ENCODE measurements around the gene DNAH11.

Gene DNAH11

DNA sequence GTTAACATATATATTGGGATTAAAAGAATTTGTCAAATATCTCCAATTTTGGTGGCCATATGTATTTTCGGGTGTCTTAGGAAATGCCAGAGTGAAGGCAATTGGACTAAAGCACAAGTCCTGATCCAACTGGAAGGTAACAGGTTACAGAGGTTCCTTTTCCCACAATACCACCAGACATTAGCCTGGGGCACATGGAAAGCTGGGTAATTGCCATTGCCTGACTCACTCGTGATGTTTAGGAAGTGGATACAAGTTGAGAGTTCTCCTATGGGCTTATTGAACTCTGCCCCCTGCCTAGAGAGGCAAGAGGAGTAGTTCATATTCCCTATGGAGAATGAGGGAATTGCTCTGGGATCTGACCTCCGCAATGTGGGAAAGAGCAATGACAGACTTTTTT, 5.7 kb downstream of the DNAH11 start:
- no peak for DNase-seq (ENCODE audit: low read depth)

DNA sequence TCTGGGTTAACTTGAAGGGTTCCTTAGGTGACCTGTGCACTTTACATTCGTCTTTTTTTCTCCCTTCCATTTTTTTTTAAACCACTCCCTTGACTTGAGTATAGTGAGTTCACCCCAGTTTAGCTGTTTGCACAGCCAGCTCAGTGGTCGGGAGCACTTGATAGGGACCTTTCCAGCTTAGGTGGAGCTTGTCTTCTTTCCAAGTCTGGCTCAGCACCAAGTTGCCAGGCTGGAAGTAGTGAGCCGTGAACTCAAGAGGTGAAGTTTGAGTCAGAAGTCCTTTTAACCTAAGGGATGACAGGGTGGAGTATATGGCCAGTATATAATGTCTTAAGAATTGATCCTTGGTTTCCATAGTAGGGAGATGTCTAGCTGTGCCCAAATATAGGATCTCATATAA, 7.2 kb downstream of the DNAH11 start:
- no peak for DNase-seq (ENCODE audit: low read depth)

DNA sequence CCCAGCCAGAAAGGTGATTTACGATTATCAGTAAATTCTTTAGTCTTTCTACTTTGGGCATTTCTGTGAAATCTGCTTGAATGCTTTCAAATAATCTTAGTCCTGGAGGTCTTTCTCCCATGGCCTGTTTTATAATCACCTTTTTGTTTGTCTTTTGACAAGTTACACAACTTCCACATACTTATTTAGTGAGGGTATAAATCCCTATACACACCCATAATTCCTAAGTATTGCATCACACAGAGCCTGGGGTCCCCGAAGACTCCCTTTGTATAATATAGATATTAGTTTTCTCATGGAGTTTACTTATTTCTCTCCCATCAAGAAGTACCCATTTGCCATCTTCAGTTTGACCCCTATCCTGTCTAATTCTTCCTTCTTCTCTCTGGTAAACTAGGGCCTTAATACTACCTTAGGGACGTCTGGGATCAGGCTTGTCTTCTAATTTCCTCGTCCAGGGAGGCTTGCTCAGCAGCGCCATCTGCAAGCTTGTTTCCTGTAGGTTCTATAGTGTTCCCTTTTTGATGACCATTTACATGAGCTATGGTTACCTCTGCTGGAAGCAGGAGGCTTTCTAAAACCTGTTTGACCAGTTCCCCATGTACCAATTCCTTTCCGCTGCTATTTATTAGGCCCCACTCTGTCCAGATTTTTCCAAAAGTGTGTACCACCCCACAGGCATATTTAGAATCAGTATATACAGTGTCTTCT, 8.1 kb downstream of the DNAH11 start:
- DNase-seq (ENCODE audit: low read depth): no peak

DNA sequence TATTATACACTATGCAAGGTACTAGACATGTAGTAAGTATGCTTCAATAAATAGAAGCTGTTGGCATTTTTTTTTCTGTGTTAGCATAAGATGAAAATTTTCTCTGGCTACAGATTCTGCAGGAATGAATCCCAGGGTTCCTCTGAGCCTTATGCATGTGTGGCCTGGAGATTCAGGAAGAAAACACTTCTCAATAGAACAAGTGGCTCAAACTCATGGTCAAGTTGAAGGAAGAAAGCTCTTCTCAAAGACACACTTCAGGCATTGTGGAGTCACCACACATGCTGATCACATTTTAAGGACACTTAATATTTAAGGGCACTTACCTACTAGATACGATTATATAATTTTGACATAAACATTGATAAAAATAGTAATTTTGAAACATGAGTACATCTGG, 19.5 kb downstream of the DNAH11 start:
- no peak for DNase-seq (ENCODE audit: low read depth)

DNA sequence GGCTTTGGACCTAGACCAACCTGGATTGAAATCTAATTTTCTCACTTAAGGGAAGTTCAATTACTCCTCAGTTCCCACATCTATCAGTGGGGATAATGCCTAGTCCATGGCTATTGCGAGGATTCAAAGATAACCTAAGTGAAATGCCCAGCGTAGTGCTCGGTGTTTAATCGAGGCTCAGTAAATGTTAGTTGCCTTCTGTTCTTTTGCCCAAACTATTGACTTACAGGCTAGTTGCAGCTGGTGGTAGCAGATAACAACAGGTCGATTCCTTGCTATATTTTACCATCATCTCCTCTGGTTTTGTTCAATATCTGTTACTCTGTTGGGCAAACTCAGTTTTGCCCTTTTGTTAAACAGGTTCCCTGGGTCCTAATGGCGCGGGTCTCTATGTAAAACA, 22.8 kb downstream of the DNAH11 start:
- no peak for DNase-seq (ENCODE audit: low read depth)

DNA sequence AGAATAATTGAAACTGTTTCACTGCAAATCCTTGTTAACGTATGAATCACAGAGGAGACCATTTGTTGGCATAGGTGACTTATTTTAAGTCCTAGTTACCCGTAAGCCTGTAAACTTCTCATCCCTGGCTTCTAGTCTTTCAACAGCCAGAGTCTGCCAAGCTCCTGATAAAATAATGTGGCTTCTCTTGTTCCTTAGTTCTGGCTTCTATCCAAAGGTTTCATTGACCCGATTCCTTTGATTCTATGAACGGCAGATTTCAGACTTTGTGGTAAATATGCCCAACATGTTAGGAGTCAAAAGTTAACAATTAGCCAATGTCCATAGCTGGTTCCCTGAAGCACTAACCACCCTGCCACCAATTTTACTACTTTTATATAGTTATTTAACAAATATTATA, 23.3 kb downstream of the DNAH11 start:
- DNase-seq (ENCODE audit: low read depth): no peak

DNA sequence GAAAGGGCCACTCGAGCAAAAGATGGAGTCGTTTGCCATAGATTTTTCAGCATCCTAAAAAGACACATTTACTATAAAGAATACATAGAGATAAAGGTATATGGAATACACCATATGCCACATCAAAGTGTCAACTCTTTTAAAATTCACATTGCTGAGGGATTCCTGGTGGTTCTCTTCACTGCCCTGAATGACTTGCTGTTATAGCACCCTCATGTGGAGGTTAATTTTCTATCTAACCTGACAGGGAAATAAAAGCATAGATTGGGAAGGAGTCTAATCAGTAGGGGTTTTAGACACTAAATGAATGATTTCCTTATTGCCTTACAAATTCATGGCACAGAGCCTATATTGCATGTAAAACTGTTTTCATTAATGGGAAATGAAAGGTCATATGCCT, 25.9 kb downstream of the DNAH11 start:
- DNase-seq (ENCODE audit: low read depth): no peak

DNA sequence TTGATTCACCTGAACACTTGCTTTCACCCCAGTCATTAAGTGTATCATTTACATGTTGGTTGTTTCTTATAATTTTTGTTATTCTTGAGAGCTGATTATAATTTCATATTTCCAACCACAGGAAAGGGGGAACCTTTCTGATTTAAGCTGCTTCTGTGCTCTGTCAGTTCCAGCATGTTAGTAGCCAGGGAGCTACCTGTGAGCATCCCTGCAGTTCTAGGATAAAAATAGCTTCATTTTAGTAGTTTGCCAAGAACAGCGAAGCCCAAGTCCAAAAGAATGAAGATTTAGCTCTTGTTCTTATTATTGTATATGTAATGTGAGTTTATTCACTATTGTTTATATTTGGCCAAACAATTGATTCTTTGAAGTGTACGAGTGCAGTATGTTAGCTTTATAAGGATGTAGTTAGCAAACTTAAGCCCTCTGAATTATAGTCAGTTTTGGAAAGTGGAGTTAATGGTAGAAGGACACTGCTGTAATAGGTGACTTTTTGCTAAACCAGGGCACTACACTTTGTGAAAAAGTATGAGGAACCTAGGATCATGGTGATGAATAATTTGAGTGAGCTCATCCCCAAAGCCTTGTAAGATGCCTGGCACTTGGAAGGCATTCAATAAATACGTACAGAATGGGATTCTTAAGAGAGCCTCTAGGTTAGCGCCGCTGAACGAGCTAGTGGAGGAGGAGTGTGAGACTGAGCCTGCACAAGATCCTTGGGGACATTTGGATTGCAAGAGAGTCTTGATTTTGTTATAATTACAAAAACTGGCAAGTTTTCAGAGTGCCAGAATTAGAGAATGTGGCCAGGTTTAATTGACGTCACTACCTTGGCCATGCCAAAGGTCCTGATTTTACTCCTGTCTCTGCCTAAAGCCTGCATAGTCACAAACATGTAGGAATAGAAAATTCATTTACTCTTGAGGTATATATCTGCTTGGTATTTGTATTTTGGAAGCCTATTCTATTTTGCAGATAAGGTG, 29.8 kb downstream of the DNAH11 start:
- DNase-seq (ENCODE audit: low read depth): no peak

DNA sequence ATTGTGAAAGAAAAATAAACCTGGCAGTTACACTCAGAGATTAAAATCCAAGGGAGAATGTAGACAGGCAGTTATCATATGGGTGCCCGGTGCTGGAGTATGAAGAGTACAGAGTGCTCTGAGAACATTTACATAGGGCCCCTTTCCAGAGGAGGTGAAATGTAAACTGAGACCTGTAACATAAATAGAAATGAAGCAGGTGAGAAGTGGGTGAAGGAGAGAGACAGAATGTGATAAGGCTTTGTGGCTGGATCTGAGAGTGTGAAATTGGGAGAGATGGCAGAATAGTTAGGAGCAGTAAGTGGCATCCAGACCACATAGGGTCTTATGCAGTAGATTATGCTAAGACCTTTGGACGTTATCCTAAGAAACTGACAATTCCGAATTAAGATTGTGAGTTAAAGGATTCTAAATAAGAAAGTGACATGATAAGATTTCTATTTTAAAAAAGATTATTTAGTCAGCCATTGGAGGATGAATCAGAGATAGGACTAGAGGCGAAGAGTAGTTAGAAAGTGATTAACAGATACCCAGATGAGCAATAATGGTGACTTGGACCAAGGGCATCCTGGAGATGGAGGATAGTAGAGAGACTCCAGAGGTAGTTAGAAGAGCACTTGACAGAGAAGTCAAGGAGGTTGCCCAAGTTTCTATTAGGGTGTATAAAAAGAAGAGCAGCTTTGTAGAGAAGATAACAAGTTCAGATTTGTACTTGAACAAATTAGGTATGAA, 36.7 kb downstream of the DNAH11 start:
- no peak for DNase-seq (ENCODE audit: low read depth)

DNA sequence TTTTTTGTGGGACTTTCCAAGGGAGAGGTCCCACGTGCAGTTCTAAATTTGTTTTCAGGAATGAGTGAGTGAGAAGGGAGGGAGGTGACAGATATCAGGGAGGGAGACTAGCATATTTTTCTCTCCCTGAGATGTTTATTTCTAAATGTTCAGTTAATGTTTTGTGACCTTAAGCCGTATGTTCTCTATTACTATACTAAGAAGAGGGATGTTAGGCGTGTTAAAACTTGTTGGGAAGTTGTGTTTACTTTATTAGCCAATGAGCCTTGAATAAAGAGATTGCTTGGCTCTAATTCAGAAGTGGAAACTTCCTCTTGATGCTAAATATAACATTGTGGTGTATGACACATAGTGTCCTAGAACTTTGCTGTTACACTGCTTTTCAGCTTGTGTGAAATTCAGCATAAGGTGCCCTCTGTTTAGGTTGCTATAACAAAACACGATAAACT, 37.3 kb downstream of the DNAH11 start:
- no peak for DNase-seq (ENCODE audit: low read depth)

DNA sequence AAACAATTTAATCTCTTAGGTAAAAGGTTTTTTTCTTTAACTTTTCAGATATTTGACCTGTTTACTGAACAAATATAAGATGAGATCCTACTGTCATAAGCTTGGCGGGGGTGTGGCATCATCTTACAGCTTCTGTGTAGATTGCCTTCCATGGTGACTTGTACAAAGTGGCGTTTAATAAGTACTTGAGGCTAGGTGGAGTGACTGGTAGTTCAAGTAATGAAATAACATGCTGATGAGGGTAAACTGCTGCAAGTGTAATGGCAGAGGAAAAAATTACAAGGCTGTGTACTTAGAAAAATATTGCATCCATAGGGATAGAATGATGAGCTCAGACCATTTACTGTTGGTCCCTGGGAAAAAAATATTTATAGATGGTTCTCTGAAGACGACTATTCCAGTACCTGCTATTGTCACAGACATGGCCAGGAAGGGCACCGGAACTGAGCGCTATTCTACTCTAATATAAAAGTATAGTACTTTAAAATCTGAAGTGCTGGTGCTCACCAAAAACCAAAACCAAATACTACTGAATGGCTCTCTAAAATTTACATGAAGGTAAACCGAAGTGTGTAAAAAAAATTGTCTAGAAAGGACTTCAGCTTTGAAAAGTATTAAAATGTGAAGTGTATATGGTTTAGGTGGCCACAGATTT, 42.4 kb downstream of the DNAH11 start:
- DNase-seq (ENCODE audit: low read depth): no peak

DNA sequence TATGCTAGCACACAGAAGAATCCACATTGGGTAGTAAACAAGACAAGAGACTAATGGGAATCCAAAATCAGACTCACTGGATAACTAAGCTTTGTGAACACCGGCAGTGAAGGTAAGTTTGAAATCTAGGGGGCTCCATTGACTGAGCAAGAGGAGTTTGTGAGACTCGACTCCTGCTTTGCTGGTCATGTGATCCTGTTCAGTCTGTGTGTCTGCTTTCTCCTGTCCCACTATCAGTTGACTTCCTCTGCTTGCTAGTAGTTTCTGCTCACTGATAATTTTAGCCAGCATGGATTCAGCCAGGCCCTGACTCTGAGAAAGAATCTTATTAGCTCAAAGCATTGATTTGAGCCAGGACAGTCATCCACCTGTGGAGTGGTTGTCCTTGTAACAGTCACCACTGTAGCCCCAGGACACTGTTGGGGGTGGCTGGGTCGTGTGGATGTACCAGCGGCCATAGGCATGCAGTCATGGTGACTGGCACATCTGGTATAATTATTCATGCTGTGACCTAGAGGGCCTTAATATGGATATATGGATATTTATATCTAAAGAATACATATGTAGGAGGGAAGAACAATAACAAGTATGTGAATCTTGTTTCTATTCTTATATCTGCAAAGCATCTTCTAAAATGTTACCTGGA, 44.4 kb downstream of the DNAH11 start:
- no peak for DNase-seq (ENCODE audit: low read depth)

DNA sequence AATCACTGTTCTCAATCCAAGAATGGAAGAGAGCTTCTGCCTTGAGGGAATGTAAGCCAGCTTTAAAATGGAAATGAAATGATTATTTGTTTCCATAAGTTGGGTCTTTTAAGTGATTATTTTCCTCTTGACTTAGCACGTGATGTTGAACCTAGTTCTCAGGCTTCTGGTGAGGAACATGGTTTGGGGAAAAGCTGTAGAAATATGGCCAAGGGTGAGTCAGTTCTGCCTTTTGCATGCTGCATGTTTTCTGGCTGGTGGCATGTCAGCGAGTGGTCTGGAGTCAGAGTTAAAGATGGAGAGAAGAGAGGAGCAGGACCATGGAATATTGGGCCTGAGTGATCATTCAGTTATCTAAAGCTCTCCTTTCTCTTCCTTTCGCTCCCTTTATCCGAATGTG, 54.0 kb downstream of the DNAH11 start:
- DNase-seq (ENCODE audit: low read depth): no peak

DNA sequence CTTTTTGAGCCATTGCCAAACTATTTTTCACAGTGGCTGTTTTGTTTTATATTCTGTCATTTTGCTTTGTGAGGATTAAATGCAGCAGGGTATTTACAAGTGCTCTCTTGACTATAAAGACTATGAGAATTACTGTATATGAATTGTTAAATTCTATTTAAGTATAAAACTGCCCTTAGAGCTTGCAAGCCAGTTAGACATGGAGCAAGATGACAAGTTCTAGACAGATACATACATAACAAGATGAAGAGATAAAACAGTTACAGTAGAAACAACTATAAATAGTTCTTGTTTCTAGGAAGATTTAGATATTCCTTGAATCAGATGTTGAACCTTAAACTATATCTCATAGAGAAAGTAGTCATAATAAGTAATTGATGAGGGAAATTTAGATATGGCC, 60.6 kb downstream of the DNAH11 start:
- DNase-seq (ENCODE audit: low read depth): no peak

DNA sequence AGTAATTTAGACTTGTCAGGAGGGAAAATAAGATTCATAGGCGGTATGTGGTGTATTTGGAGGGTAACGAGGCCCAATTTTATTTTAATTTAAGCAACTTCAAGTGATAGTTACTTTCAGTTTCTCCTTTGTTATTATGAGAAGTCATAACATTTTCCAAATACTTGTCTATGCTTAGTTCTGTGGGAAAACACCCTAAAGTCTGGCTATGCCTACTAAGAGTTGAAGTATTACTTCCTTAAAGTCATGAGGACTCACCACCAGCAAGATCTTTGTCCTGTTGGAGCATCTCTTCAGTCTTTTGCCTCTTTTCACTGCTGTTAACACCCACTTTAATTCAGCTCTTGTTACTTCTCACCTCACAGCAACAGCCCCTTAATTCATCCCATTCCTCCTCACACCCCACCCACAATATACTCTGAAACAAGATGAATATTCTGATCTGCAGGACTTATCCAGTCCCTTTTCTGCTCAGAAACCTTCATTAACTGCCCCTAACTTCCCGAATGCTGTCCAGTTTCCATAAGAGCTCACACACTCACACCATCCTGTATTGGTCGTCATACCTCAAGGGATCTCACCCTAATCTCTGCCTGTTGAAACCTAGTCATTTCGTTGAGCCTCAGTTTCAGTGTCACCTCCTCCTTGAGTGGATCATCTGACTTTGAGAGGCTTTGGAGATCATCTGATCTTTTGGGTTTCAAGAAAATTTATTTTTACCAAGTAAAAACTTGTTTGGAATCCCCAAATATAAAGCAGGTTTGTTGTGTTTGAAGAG, 61.3 kb downstream of the DNAH11 start:
- DNase-seq (ENCODE audit: low read depth): no peak

DNA sequence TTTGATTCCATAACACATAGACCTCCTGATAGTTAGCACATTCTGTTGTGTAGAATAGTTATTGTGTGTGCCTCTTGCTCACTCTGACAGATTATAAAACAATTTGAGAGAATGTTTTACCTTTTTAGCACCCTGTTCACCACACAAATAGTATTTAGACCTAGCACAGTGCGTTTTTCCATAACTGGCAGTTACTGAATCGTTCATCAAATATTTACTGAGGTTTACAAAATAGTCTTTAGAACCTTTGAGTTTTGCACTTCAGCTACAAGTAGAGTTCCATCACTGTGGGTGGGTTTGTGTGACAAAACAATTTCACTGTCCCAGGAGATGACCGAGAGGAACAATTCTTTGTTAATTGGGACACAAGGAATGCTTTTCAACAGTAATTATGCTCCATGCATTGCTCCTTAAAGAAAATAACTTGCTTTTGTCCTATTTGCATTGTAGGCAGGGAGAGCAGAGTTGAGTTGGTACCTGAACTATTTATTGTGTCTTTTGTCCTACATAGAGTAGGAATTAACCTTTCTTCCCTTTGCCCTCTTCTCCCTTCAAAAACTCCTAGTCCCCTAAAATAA, 62.3 kb downstream of the DNAH11 start:
- no peak for DNase-seq (ENCODE audit: low read depth)

DNA sequence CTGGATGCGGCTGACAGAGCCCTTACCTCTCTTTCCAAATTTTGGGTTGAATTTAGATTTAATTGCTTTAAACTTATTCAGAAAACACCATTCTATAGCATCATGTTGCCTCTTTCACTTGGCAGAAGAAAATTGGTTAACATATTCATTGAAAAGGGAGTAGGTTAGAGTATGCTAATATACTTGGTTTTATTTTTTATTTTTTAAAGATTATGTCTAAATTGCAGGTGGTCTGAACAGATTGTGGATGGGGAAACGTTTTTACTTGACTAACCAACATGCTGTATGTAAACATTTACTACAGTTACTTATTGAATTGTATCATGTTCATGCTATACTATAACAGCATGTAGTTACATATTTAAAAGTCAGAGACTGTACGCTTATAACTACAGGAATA, 65.6 kb downstream of the DNAH11 start:
- no peak for DNase-seq (ENCODE audit: low read depth)

DNA sequence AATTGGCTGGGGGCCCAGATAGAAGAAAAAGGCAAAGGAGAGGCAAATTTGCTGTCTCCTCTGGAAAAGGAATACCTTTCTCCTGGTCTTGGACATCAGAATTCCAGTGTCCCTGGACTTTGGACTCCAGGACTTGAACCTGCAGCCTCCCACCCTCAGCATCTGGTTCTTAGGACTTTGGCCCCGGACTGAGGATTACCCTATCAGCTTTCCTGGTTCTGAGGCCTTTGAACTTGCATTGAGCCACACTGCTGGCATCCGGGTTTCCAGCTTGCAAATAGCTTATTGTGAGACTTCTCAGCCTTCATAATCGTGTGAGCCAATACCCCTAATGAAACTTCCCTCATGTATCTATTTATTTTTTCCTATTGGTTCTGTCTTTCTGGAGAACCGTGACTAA, 68.3 kb downstream of the DNAH11 start:
- DNase-seq (ENCODE audit: low read depth): no peak

DNA sequence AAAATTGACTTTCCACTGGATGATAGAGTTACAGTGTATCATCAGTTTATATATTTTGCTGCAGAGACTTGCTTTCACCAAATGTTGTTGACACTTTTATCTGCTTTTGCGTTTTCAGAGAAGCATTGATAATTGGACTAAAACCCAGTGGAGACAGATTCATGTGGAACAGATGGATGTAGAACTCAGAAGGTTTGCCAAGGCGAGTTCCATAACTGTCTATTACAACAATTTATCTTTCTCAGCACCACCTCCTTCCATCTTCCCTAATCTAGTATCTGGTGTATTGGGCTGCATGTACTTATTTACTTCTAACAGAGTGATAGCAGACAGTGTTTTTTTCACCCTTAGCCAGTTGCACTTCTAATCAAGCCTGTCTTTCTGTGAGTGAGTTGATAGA, 73.3 kb downstream of the DNAH11 start:
- DNase-seq (ENCODE audit: low read depth): no peak

DNA sequence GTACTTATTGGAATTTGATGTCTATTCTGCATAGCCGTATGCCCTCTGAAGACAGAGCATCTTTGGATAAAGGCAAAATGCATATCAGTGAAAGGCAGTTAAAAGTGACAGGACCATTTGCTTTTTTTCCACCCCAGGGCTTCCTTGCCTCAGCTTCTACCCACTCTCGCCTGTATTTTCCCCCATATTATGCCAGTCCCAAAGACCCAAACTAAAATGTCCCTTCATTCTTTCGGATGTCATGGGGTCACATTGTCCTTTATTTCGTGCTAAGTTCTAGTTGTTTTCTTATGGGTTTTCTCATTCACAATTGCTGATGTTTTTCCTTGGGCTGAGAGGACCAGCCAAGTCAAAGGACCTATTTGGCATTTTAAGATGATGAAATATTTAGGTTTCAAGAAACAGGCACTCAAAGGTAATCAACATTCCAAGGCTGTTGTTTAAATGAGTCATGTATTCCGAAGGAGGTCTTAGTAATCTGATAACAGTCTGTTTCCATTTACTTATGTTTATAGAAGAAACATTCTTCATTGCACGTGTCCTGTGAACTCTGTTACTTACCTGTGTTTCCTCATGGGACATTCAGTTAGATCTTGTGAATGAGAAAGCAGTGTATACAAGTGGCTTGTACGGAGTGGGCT, 74.1 kb downstream of the DNAH11 start:
- DNase-seq (ENCODE audit: low read depth): no peak
